CD14-positive monocyte (primary cell): ENCODE data around the gene CTBP2. TPM values are rescaled to one million over a fixed set of nuclear protein-coding genes. Genes with fewer than 3 reads are reported as not detected.
A peak's percentile ranks its signal among the peaks of the same experiment; 100 is the strongest.

Experiments used
- DNase-seq, 3 donors: peaks; one replicate each; pipeline ENCODE4 v3.0.0-alpha.2; 2011 to 2022
- H2AFZ ChIP-seq: 2 replicates; pipeline ENCODE4 v1.6.0; 2012; ENCODE audit warnings: mild to moderate bottlenecking, low read depth, low read length, inconsistent platforms; ENCODE audit not compliant: insufficient read depth, poor library complexity, severe bottlenecking
- H3K27ac ChIP-seq, 2 donors: 1 replicate in 1 of 2; 2 replicates in 1 of 2; pipeline ENCODE4 v1.5.1; 2012 to 2013; ENCODE audit warnings: low read length in 2 of 2, control low read depth in 1 of 2, inconsistent platforms in 1 of 2, low read depth in 1 of 2, mild to moderate bottlenecking in 1 of 2
- H3K27me3 ChIP-seq, 2 donors: one replicate each; pipeline versions ENCODE4 v1.6.0 to v1.6.1; 2011 to 2013; ENCODE audit warnings: low read length in 2 of 2; ENCODE audit not compliant: control insufficient read depth in 2 of 2, insufficient read depth in 2 of 2
- H3K36me3 ChIP-seq, 2 donors: replicated peaks in 1 of 2; 1 replicate in 1 of 2; 2 replicates in 1 of 2; pipeline versions ENCODE4 v1.5.1 to v1.6.1; 2012 to 2013; ENCODE audit warnings: low read length in 2 of 2, control low read depth in 1 of 2, inconsistent platforms in 1 of 2, mild to moderate bottlenecking in 1 of 2; ENCODE audit not compliant: insufficient read depth in 2 of 2, control insufficient read depth in 1 of 2
- H3K4me1 ChIP-seq, 2 donors: 1 replicate in 1 of 2; 2 replicates in 1 of 2; pipeline versions ENCODE4 v1.5.1 to v1.6.1; 2012 to 2013; ENCODE audit warnings: low read length in 2 of 2, control low read depth in 1 of 2, inconsistent platforms in 1 of 2, mild to moderate bottlenecking in 1 of 2, moderate library complexity in 1 of 2; ENCODE audit not compliant: insufficient read depth in 2 of 2, control insufficient read depth in 1 of 2
- H3K4me2 ChIP-seq: replicated peaks from 2 replicates; pipeline ENCODE3; 2012; ENCODE audit warnings: low read length, moderate library complexity, mild to moderate bottlenecking; ENCODE audit not compliant: poor library complexity, severe bottlenecking; ENCODE audit errors: extremely low read depth
- H3K4me3 ChIP-seq, 3 experiments: fragments of 200-600 bp in 1 of 3; sonication (generic) in 1 of 3; replicated peaks in 1 of 3; 1 replicate in 2 of 3; 2 replicates in 1 of 3; pipeline ENCODE4 v1.5.1; 2011 to 2013; ENCODE audit warnings: low read length in 3 of 3, mild to moderate bottlenecking in 3 of 3, control low read depth in 2 of 3, low read depth in 2 of 3, inconsistent platforms in 1 of 3, moderate library complexity in 1 of 3
- H3K79me2 ChIP-seq: 2 replicates; pipeline ENCODE4 v1.6.0; 2012; ENCODE audit warnings: mild to moderate bottlenecking, control low read depth, inconsistent platforms, low read length, moderate library complexity; ENCODE audit not compliant: insufficient read depth
- H3K9ac ChIP-seq: 2 replicates; pipeline ENCODE4 v1.6.0; 2017; ENCODE audit warnings: low read length, mild to moderate bottlenecking; ENCODE audit not compliant: insufficient read depth, poor library complexity, severe bottlenecking
- H3K9me3 ChIP-seq, 2 donors: replicated peaks in 1 of 2; 1 replicate in 1 of 2; 2 replicates in 1 of 2; pipeline versions ENCODE4 v1.5.1 to v1.6.1; 2012 to 2013; ENCODE audit warnings: low read length in 2 of 2, control low read depth in 1 of 2; ENCODE audit not compliant: control insufficient read depth in 1 of 2, insufficient read depth in 1 of 2
- H4K20me1 ChIP-seq: 2 replicates; pipeline ENCODE4 v1.6.0; 2012; ENCODE audit warnings: mild to moderate bottlenecking, low read length, control low read depth, moderate library complexity; ENCODE audit not compliant: insufficient read depth
- H3K27ac Mint-ChIP-seq, 7 donors: one replicate each; pipeline ENCODE4 v1.8.0; 2020; ENCODE audit warnings: mild to moderate bottlenecking in 7 of 7, mixed read lengths in 7 of 7, moderate library complexity in 6 of 7, inconsistent platforms in 2 of 7
- H3K27me3 Mint-ChIP-seq, 3 donors: one replicate each; pipeline ENCODE4 v1.8.0; 2021 to 2022; ENCODE audit warnings: low read depth in 3 of 3, mild to moderate bottlenecking in 3 of 3, mixed read lengths in 3 of 3, moderate library complexity in 3 of 3, inconsistent platforms in 1 of 3
- H3K36me3 Mint-ChIP-seq, 2 donors: one replicate each; pipeline ENCODE4 v1.8.0; 2020; ENCODE audit warnings: mixed read lengths in 2 of 2, inconsistent platforms in 1 of 2, mild to moderate bottlenecking in 1 of 2
- H3K4me1 Mint-ChIP-seq: one replicate; pipeline ENCODE4 v1.8.0; 2020; ENCODE audit warnings: mild to moderate bottlenecking, mixed read lengths
- H3K4me3 Mint-ChIP-seq, 2 donors: one replicate each; pipeline ENCODE4 v1.8.0; 2020; ENCODE audit warnings: mild to moderate bottlenecking in 2 of 2, mixed read lengths in 2 of 2, moderate library complexity in 1 of 2
- H3K9me3 Mint-ChIP-seq, 7 donors: one replicate each; pipeline ENCODE4 v1.8.0; 2020 to 2022; ENCODE audit warnings: mixed read lengths in 7 of 7, mild to moderate bottlenecking in 6 of 7, moderate library complexity in 6 of 7, inconsistent platforms in 2 of 7
- CTCF ChIP-seq: fragments of 200-600 bp; IDR thresholded peaks from one replicate; pipeline ENCODE4 v1.8.0; 2022; ENCODE audit warnings: antibody characterized with exemption, mild to moderate bottlenecking
- WGBS: methylation state at CpG from one replicate; pipeline ENCODE4 v1.1.5; 2013; ENCODE audit warnings: missing lambda C conversion rate; ENCODE audit not compliant: insufficient coverage; 5-methylcytosine and 5-hydroxymethylcytosine counted together
- intact Hi-C, 2 donors: fragments of 100-400 bp; cut with micrococcal nuclease; formaldehyde crosslinking; loops; one replicate each; pipeline versions ENCODE4 v1.15.0 to v1.15.1; 2023
- polyA plus RNA-seq, 3 donors: library from polyadenylated mRNA; depleted of rRNA in 1 of 3; unstranded in 2 of 3; stranded (reverse) in 1 of 3; fragments of 300-500 nt in 2 of 3; fragments of >200 nt in 1 of 3; fragmentation: Illumina TruSeq in 2 of 3; gene quantifications; 1 replicate in 2 of 3; 2 replicates in 1 of 3; pipeline ENCODE4 v1.2.3, GENCODE V29; 2012 to 2021

The CTBP2 gene
- polyA plus RNA-seq, 3 donors: 40.9 to 87.1 (median 41.1) TPM

- H3K9ac ChIP-seq: no peak overlapping the region
- Mint-ChIP-seq H3K9me3 (no peaks in the 10 kb centered on the region), H3K27me3 (no peaks in the 10 kb centered on the region), H3K4me3 (no peak overlapping the region), H3K4me1 (peaks cover 89% of the 10 kb centered on the region), H3K27ac (peak overlapping the region; percentile 52 to 94 (median 93)), H3K36me3 (peaks cover 24 to 29% of the 10 kb centered on the region in 2 donors)
- intact Hi-C loops: loop anchor here (5.0 to 10.0 kb wide), 5 partner anchors 87 to 1995 kb away; partner anchors contain the start of genes BCCIP (in 2 of the 2), UROS (in 2 of the 2) and BUB3 (in 1 of the 2)
- H2AFZ ChIP-seq: no peak overlapping the region
- H3K4me3 ChIP-seq: peak overlapping the region in 1 of 3 experiments; percentile 36
- peak overlapping the region; percentile 70 for H3K4me2 ChIP-seq
- peaks cover 78 to 88% of the 10 kb centered on the region in 2 donors for H3K4me1 ChIP-seq
- H4K20me1 ChIP-seq: peaks cover 100% of the 10 kb centered on the region
- no peak for DNase-seq
- peak overlapping the region; percentile 53 to 76 for H3K27ac ChIP-seq
- H3K9me3 ChIP-seq: no peaks in the 10 kb centered on the region
- peaks cover 100% of the 10 kb centered on the region for H3K79me2 ChIP-seq
- 100% methylated on average over 6 of the region's 7 CpGs for WGBS
- H3K36me3 ChIP-seq: no peaks in the 10 kb centered on the region
- no peak for TF ChIP-seq CTCF
- H3K27me3 ChIP-seq: no peaks in the 10 kb centered on the region
Measured at GRCh38 chr10:125149680-125150047, 10.7 kb downstream of the CTBP2 start.

DNA sequence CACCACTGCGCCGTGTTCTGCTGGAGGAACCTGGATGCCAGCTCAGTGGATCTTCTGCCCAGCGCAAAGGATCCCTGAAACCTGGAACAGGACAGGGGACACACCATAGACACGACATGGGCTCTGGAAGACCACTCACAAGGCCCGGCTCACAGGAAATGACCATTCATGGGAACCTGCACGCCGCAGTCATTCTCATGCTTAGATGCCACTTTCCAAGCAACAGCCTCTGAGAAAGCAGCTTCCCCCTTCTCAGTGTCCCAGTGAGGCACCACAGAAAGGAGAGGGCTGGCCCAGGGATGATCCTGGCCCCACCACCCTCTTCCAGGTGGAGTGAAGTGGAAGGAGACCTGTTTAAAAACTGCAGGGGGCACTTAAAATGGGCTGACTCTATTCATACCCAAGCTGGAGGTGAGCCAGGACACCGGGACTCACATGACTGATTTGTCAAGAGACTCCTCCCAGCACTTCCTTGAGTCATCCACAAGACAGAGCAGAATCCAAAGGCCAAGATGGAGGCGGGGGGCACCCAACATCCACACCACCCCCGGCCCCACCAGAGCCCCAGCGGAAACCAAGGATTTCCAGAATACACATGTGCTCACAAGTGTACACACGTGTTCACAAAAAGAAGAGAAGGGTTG lies 11.2 kb downstream of the CTBP2 start:
- peak overlapping the region; percentile 70 for H3K4me2 ChIP-seq
- intact Hi-C loops: loop anchor here in 1 of 2 donors (5.0 to 10.0 kb wide), 3 partner anchors 87 to 586 kb away; no protein-coding TSS in a partner anchor
- Mint-ChIP-seq H3K4me1 (peaks cover 89% of the 10 kb centered on the region), H3K9me3 (no peaks in the 10 kb centered on the region), H3K36me3 (peaks cover 24 to 28% of the 10 kb centered on the region in 2 donors), H3K27ac (peak overlapping the region; percentile 86 to 94 (median 93)), H3K27me3 (no peaks in the 10 kb centered on the region), H3K4me3 (peak overlapping the region; percentile 55 to 69)
- H3K36me3 ChIP-seq: no peaks in the 10 kb centered on the region
- peak; percentile 61 to 85 (median 75) for DNase-seq
- H2AFZ ChIP-seq: no peak overlapping the region
- peak overlapping the region; percentile 53 to 76 for H3K27ac ChIP-seq
- peaks cover 100% of the 10 kb centered on the region for H3K79me2 ChIP-seq
- peaks cover 78 to 88% of the 10 kb centered on the region in 2 donors for H3K4me1 ChIP-seq
- H4K20me1 ChIP-seq: peaks cover 100% of the 10 kb centered on the region
- peak overlapping the region in 1 of 3 experiments; percentile 36 for H3K4me3 ChIP-seq
- no peak overlapping the region for H3K9ac ChIP-seq
- 69% methylated on average over 6 of the region's 12 CpGs for WGBS
- no peaks in the 10 kb centered on the region for H3K9me3 ChIP-seq
- no peaks in the 10 kb centered on the region for H3K27me3 ChIP-seq
- TF ChIP-seq CTCF: no peak
